ENCODE measurements around the gene GPR119.

DNA sequence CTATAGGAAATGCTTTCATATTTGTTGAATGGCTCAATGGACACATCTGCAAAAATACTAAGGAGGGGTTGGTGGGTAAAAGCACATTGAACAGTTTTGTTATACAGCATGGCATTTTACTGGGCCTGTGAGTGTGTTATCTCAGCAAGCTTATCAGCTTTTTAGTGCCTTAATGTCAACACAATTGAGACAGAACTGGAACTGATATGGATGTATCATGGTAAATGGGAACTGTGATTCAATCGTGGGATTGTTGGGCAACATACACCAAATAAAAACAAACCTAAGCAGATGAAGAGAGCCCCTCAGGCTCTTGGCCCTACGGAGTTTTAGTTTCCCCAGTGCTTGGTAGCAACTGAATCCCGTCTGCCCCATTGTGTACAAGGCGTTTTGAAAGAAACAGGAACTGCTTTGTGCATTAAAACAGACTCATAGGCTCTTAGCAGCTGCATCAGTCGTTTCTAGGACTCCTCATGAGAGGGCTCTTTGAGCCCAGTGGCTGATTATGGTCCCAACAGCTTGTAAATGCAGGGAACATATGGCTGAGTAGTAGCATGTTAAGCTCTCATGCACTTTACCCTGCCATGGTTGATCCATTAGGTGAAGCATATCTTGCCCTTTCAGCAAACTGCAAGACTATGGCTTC, 7.3 kb downstream of the GPR119 start:
- TF ChIP-seq, protein P1, sequence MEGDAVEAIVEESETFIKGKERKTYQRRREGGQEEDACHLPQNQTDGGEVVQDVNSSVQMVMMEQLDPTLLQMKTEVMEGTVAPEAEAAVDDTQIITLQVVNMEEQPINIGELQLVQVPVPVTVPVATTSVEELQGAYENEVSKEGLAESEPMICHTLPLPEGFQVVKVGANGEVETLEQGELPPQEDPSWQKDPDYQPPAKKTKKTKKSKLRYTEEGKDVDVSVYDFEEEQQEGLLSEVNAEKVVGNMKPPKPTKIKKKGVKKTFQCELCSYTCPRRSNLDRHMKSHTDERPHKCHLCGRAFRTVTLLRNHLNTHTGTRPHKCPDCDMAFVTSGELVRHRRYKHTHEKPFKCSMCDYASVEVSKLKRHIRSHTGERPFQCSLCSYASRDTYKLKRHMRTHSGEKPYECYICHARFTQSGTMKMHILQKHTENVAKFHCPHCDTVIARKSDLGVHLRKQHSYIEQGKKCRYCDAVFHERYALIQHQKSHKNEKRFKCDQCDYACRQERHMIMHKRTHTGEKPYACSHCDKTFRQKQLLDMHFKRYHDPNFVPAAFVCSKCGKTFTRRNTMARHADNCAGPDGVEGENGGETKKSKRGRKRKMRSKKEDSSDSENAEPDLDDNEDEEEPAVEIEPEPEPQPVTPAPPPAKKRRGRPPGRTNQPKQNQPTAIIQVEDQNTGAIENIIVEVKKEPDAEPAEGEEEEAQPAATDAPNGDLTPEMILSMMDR (IDR thresholded peaks at IDR 0.05) = no peak
- no peak for TF ChIP-seq ZNF416 (CRISPR knock-in tag; IDR thresholded peaks at IDR 0.05)
- TF ChIP-seq, protein P2, sequence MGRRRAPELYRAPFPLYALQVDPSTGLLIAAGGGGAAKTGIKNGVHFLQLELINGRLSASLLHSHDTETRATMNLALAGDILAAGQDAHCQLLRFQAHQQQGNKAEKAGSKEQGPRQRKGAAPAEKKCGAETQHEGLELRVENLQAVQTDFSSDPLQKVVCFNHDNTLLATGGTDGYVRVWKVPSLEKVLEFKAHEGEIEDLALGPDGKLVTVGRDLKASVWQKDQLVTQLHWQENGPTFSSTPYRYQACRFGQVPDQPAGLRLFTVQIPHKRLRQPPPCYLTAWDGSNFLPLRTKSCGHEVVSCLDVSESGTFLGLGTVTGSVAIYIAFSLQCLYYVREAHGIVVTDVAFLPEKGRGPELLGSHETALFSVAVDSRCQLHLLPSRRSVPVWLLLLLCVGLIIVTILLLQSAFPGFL (CRISPR knock-in tag; IDR thresholded peaks at IDR 0.05; ENCODE audit: borderline replicate concordance) = no peak
- no peak for TF ChIP-seq NR2C2 (CRISPR knock-in tag; IDR thresholded peaks at IDR 0.05)
- TF ChIP-seq, protein P3, sequence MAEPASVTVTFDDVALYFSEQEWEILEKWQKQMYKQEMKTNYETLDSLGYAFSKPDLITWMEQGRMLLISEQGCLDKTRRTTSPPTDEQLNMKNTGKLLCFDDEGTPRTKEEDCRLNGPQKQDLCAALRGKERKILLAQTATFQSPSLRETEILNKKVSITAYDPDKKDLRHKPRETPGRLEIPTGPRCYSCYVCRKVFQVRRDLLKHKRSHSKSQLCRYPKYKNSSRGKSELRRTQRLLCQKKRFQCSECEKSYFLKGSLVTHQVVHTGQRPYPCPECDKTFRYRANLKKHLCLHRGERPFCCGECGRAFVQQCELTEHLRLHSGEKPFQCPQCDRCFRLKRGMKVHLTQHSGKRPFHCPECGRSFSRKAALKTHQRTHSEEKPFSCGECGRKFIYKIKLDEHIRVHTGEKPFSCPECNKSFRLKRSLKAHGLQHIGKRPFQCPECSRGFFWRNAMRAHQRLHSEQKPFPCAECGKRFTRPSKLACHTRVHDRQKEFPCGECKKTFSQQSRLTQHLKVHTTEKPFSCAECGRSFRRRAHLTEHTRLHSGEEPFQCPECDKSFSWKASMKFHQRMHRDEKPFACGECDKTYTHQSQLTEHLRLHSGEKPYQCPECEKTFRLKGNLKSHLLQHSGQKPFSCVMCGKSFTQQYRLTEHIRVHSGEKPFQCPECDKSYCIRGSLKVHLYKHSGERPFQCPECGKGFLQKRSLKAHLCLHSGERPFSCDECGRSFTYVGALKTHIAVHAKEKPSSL (CRISPR knock-in tag; conservative IDR thresholded peaks at IDR 0.05) = no peak
- TF ChIP-seq, protein P4, sequence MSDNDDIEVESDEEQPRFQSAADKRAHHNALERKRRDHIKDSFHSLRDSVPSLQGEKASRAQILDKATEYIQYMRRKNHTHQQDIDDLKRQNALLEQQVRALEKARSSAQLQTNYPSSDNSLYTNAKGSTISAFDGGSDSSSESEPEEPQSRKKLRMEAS (CRISPR knock-in tag; IDR thresholded peaks at IDR 0.05) = no peak
- TF ChIP-seq, protein P5, sequence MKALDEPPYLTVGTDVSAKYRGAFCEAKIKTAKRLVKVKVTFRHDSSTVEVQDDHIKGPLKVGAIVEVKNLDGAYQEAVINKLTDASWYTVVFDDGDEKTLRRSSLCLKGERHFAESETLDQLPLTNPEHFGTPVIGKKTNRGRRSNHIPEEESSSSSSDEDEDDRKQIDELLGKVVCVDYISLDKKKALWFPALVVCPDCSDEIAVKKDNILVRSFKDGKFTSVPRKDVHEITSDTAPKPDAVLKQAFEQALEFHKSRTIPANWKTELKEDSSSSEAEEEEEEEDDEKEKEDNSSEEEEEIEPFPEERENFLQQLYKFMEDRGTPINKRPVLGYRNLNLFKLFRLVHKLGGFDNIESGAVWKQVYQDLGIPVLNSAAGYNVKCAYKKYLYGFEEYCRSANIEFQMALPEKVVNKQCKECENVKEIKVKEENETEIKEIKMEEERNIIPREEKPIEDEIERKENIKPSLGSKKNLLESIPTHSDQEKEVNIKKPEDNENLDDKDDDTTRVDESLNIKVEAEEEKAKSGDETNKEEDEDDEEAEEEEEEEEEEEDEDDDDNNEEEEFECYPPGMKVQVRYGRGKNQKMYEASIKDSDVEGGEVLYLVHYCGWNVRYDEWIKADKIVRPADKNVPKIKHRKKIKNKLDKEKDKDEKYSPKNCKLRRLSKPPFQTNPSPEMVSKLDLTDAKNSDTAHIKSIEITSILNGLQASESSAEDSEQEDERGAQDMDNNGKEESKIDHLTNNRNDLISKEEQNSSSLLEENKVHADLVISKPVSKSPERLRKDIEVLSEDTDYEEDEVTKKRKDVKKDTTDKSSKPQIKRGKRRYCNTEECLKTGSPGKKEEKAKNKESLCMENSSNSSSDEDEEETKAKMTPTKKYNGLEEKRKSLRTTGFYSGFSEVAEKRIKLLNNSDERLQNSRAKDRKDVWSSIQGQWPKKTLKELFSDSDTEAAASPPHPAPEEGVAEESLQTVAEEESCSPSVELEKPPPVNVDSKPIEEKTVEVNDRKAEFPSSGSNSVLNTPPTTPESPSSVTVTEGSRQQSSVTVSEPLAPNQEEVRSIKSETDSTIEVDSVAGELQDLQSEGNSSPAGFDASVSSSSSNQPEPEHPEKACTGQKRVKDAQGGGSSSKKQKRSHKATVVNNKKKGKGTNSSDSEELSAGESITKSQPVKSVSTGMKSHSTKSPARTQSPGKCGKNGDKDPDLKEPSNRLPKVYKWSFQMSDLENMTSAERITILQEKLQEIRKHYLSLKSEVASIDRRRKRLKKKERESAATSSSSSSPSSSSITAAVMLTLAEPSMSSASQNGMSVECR (CRISPR knock-in tag; IDR thresholded peaks at IDR 0.05; ENCODE audit: borderline replicate concordance) = no peak
- TF ChIP-seq TEAD4 (CRISPR knock-in tag; IDR thresholded peaks at IDR 0.05) = no peak
